Neural progenitor cell (in vitro differentiated cells): Measurements from ENCODE around the gene SERP2. TPM values are rescaled to one million over a fixed set of nuclear protein-coding genes. Genes with fewer than 3 reads are reported as not detected.

Experiments used
- DNase-seq: peaks from one replicate; pipeline ENCODE4 v3.0.0-alpha.2; 2016; ENCODE audit warnings: low spot score
- H2AFZ ChIP-seq: fragments of 200-600 bp; sonication (generic); replicated peaks from 2 replicates; pipeline ENCODE4 v1.6.1; 2016; ENCODE audit warnings: antibody characterized with exemption
- H3F3A ChIP-seq: fragments of 200-600 bp; sonication (generic); 2 replicates; pipeline ENCODE4 v1.6.1; 2016; ENCODE audit warnings: antibody characterized with exemption, low read depth
- H3K27ac ChIP-seq: fragments of 200-600 bp; sonication (generic); 2 replicates; pipeline ENCODE4 v1.5.1; 2016; ENCODE audit warnings: mild to moderate bottlenecking
- H3K27me3 ChIP-seq: fragments of 200-600 bp; sonication (generic); 2 replicates; pipeline ENCODE4 v1.6.1; 2016; ENCODE audit warnings: mild to moderate bottlenecking, moderate library complexity
- H3K36me3 ChIP-seq: fragments of 200-600 bp; sonication (generic); 2 replicates; pipeline ENCODE4 v1.5.1; 2016
- H3K4me1 ChIP-seq: fragments of 200-600 bp; sonication (generic); 2 replicates; pipeline ENCODE4 v1.6.1; 2016; ENCODE audit warnings: mixed run types
- H3K4me2 ChIP-seq: fragments of 200-600 bp; sonication (generic); 2 replicates; pipeline ENCODE4 v1.6.1; 2016
- H3K4me3 ChIP-seq: fragments of 200-600 bp; sonication (generic); 2 replicates; pipeline ENCODE4 v1.5.1; 2016
- H3K79me2 ChIP-seq: fragments of 200-600 bp; sonication (generic); 2 replicates; pipeline ENCODE4 v1.6.1; 2016; ENCODE audit warnings: low read depth
- H3K9ac ChIP-seq: fragments of 200-600 bp; sonication (generic); 2 replicates; pipeline ENCODE4 v1.6.1; 2016
- H3K9me3 ChIP-seq: fragments of 200-600 bp; sonication (generic); 2 replicates; pipeline ENCODE4 v1.5.1; 2016; ENCODE audit warnings: low read depth
- H4K20me1 ChIP-seq: fragments of 200-600 bp; sonication (generic); 2 replicates; pipeline ENCODE4 v1.6.1; 2016; ENCODE audit warnings: low read depth
- H3K27ac Mint-ChIP-seq: 3 replicates; pipeline ENCODE4 v1.8.0; 2021; ENCODE audit warnings: mixed read lengths
- H3K27me3 Mint-ChIP-seq: 2 replicates; pipeline ENCODE4 v1.8.0; 2022; ENCODE audit warnings: low read depth, mild to moderate bottlenecking, inconsistent platforms, moderate library complexity, mixed read lengths; ENCODE audit not compliant: insufficient read depth
- H3K36me3 Mint-ChIP-seq: 3 replicates; pipeline ENCODE4 v1.8.0; 2021; ENCODE audit warnings: mixed read lengths
- H3K4me1 Mint-ChIP-seq: 3 replicates; pipeline ENCODE4 v1.8.0; 2021; ENCODE audit warnings: mixed read lengths
- H3K4me3 Mint-ChIP-seq: 3 replicates; pipeline ENCODE4 v1.8.0; 2021; ENCODE audit warnings: mild to moderate bottlenecking, moderate library complexity, mixed read lengths
- H3K9me3 Mint-ChIP-seq: 3 replicates; pipeline ENCODE4 v1.8.0; 2020; ENCODE audit warnings: mixed read lengths
- EZH2 ChIP-seq: fragments of 200-600 bp; sonication (generic); IDR thresholded peaks from 2 replicates; pipeline ENCODE4 v1.6.1; 2017; ENCODE audit warnings: antibody characterized with exemption, mild to moderate bottlenecking, moderate library complexity
- EZH2phosphoT487 ChIP-seq: fragments of 200-600 bp; sonication (generic); IDR thresholded peaks from 2 replicates; pipeline ENCODE4 v1.6.1; 2017; ENCODE audit warnings: antibody characterized with exemption
- total RNA-seq: library from RNA; depleted of rRNA; stranded (reverse); fragments of >200 nt; gene quantifications from 2 replicates; pipeline ENCODE4 v1.2.3, GENCODE V29; 2015; ENCODE audit warnings: low replicate concordance
- TF ChIP-seq, protein P1 (sequence below): fragments of 200-600 bp; sonication (generic); IDR thresholded peaks from 2 replicates; pipeline ENCODE4 v1.5.1; 2017; ENCODE audit warnings: antibody characterized with exemption, mild to moderate bottlenecking

Gene SERP2
- total RNA-seq, 1 donor from 2014 or later, result 8.1 TPM

DNA sequence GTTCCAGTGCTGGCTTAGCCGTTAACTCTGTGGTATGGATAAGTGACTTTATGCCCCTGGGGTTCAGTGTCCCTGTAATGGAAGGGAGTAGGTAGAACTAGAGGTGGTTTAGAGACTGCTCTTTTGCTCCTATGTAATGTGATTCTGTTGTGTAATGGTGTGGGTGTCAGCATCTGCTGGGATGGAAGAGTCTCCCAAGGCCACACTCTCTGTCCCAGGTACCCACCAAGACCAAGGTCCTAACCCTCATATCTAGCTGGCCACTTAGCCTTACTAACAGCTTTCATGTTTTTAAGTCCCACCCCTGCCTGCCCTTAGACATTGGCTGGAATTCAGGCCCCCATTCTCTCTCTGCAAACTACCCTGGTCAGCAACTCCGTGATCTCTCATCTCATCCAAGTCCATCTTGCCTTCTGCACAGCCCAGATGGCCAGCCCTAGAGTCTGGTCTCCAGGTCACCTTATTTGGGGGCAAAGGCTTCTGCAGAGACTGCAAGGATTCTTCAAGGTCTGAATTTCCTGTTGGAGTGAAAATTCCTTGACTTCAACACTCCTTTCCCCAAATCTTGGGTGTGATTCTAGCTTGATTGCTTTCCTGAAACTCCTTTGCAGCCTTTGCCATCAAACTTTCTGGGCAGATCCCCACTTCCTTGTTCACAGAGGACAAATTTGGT is 48.4 kb downstream of the SERP2 start:
- H3K9ac ChIP-seq, result no peak overlapping the region
- peaks cover 3% of the 10 kb centered on the region for H3K27me3 Mint-ChIP-seq
- no peaks in the 10 kb centered on the region for H3K79me2 ChIP-seq
- DNase-seq, result no peak
- H3K36me3 ChIP-seq, result no peaks in the 10 kb centered on the region
- peaks cover 18% of the 10 kb centered on the region for H3K4me1 Mint-ChIP-seq
- H3K36me3 Mint-ChIP-seq, result no peaks in the 10 kb centered on the region
- H4K20me1 ChIP-seq, result no peaks in the 10 kb centered on the region
- no peaks in the 10 kb centered on the region for H3K9me3 ChIP-seq
- H3K4me3 Mint-ChIP-seq, result no peak overlapping the region
- H3K27ac ChIP-seq, result no peak overlapping the region
- peak overlapping the region; percentile 4 for H3K27ac Mint-ChIP-seq
- H3K4me3 ChIP-seq, result no peak overlapping the region
- peaks cover 5% of the 10 kb centered on the region for H3K9me3 Mint-ChIP-seq
- H3F3A ChIP-seq, result no peaks in the 10 kb centered on the region
- H3K4me1 ChIP-seq, result peaks cover 9% of the 10 kb centered on the region
- no peaks in the 10 kb centered on the region for H3K27me3 ChIP-seq
- TF ChIP-seq EZH2 (no peak), EZH2phosphoT487 (no peak)
- TF ChIP-seq, protein P1, sequence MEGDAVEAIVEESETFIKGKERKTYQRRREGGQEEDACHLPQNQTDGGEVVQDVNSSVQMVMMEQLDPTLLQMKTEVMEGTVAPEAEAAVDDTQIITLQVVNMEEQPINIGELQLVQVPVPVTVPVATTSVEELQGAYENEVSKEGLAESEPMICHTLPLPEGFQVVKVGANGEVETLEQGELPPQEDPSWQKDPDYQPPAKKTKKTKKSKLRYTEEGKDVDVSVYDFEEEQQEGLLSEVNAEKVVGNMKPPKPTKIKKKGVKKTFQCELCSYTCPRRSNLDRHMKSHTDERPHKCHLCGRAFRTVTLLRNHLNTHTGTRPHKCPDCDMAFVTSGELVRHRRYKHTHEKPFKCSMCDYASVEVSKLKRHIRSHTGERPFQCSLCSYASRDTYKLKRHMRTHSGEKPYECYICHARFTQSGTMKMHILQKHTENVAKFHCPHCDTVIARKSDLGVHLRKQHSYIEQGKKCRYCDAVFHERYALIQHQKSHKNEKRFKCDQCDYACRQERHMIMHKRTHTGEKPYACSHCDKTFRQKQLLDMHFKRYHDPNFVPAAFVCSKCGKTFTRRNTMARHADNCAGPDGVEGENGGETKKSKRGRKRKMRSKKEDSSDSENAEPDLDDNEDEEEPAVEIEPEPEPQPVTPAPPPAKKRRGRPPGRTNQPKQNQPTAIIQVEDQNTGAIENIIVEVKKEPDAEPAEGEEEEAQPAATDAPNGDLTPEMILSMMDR, result no peak
- no peak overlapping the region for H2AFZ ChIP-seq
- no peak overlapping the region for H3K4me2 ChIP-seq

DNA sequence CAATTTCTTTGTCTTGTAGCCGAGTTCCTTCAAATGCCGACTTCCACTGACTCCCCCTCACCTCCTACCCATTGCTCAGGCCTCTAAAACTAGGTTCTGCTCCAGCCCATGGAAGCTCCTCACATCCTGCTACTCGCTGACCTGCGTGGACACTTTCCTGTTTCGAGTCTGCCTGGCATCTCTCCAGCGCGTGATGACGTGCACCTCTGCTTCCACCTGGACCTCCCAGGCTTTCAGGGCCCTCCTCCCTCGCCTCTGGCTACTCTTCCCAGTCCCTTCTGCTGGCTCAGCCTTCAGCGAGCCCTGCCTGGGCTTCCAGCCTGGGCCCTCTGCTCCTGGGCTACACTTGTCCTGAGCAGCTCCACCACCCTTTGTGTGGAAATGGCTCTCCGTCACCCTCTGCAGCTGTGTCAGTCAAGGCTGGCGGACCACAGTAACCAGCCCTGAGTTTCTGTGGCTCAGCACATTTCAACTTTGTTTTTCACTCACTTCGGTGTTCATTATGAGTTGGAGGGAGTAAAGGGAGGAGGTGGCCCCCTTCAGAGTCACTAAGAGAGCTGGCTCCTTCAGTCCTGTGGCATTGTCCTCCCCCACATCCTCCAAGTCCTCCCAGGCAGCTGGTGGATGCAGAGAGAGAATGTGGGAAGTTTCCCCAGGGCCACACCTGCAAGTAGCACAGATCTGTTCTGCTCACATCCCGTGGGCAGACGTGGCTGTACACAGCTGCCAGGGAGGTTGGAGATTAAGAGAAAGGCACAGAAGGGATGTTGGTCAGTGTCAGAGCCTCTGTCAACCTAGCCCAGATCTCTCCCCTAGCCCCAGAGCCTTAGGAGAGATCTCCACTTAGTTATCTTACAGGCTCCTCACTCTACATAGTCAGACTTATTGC is 49.4 kb downstream of the SERP2 start:
- H3K4me3 ChIP-seq, result no peak overlapping the region
- H2AFZ ChIP-seq, result no peak overlapping the region
- DNase-seq, result no peak
- no peaks in the 10 kb centered on the region for H3F3A ChIP-seq
- no peaks in the 10 kb centered on the region for H4K20me1 ChIP-seq
- H3K36me3 Mint-ChIP-seq, result peaks cover under 1% of the 10 kb centered on the region
- no peaks in the 10 kb centered on the region for H3K36me3 ChIP-seq
- H3K27ac Mint-ChIP-seq, result peak overlapping the region; percentile 73
- H3K4me1 ChIP-seq, result peaks cover 4% of the 10 kb centered on the region
- no peak overlapping the region for H3K4me2 ChIP-seq
- H3K79me2 ChIP-seq, result no peaks in the 10 kb centered on the region
- H3K27ac ChIP-seq, result no peak overlapping the region
- no peak overlapping the region for H3K9ac ChIP-seq
- H3K27me3 Mint-ChIP-seq, result peaks cover 3% of the 10 kb centered on the region
- no peak for TF ChIP-seq EZH2phosphoT487
- no peak for TF ChIP-seq EZH2
- TF ChIP-seq, protein P1, result no peak
- no peaks in the 10 kb centered on the region for H3K9me3 ChIP-seq
- no peak overlapping the region for H3K4me3 Mint-ChIP-seq
- no peaks in the 10 kb centered on the region for H3K27me3 ChIP-seq
- H3K9me3 Mint-ChIP-seq, result peaks cover 7% of the 10 kb centered on the region
- peaks cover 15% of the 10 kb centered on the region for H3K4me1 Mint-ChIP-seq

DNA sequence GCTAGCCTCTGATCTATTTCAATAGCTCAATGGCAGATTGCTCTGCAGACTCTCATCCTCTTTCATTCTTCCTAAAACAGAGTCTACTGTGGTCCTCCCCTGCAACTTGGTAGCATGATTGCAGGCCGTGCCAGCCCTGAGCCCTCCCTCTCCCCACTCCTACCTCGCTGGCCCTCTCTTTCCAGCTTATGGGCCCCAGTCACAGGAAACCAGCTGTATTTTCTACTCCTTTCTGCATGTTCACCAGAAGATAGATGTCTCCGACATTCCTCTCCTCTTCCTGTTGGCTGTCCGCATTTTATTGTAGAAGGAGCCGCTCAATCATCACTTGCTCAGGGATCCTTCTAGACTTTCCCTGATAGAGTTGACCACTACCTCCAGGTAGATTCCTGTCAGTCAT is 50.2 kb downstream of the SERP2 start:
- peaks cover 15% of the 10 kb centered on the region for H3K4me1 Mint-ChIP-seq
- Histone ChIP-seq H3K27me3 (no peaks in the 10 kb centered on the region), H3K9me3 (no peaks in the 10 kb centered on the region), H3K4me3 (no peak overlapping the region), H2AFZ (no peak overlapping the region), H3K4me1 (peaks cover 4% of the 10 kb centered on the region), H3K79me2 (no peaks in the 10 kb centered on the region), H3K9ac (no peak overlapping the region), H3K36me3 (no peaks in the 10 kb centered on the region), H3K27ac (no peak overlapping the region), H4K20me1 (no peaks in the 10 kb centered on the region), H3F3A (no peaks in the 10 kb centered on the region), H3K4me2 (no peak overlapping the region)
- H3K36me3 Mint-ChIP-seq, result peaks cover 3% of the 10 kb centered on the region
- DNase-seq, result no peak
- peaks cover 3% of the 10 kb centered on the region for H3K27me3 Mint-ChIP-seq
- peaks cover 7% of the 10 kb centered on the region for H3K9me3 Mint-ChIP-seq
- TF ChIP-seq EZH2phosphoT487 (no peak), EZH2 (no peak)
- TF ChIP-seq, protein P1, result no peak
- peak overlapping the region; percentile 4 for H3K27ac Mint-ChIP-seq
- no peak overlapping the region for H3K4me3 Mint-ChIP-seq
